ENCODE results near the gene MYMK. TPM values are rescaled to one million over a fixed set of nuclear protein-coding genes. Genes with fewer than 3 reads are reported as not detected.

The MYMK gene
- total RNA-seq (23.0 TPM), polyA plus RNA-seq (ENCODE audit: insufficient read depth in 1 of 8, insufficient read length in 8 of 8, low replicate concordance in 1 of 8) (10 to 100 TPM; 48.6 to 93.0 (median 73.3) TPM)
- long read RNA-seq, donor 1, transcript MYMK-201 (5 exons, 818 nt): major isoform, 5 of 13 reads
- long read RNA-seq, donor 1, partial matches to known transcripts: 0 of 13 reads
- long read RNA-seq, donor 1, other reads (novel, unspliced or antisense): 8 of 13 reads
- long read RNA-seq, donor 2: 0 reads
- long read RNA-seq, donor 3, transcript MYMK-201 (5 exons, 818 nt): major isoform, 6 of 24 reads
- long read RNA-seq, donor 3, partial matches to known transcripts: 0 of 24 reads
- long read RNA-seq, donor 3, other reads (novel, unspliced or antisense): 18 of 24 reads
- long read RNA-seq, donor 4, transcript MYMK-201 (5 exons, 818 nt): major isoform, 5 of 13 reads
- long read RNA-seq, donor 4, partial matches to known transcripts: 0 of 13 reads
- long read RNA-seq, donor 4, other reads (novel, unspliced or antisense): 8 of 13 reads
- long read RNA-seq, donor 5, transcript MYMK-201 (5 exons, 818 nt): major isoform, 11 of 43 reads
- long read RNA-seq, donor 5, partial matches to known transcripts: 5 of 43 reads
- long read RNA-seq, donor 5, other reads (novel, unspliced or antisense): 27 of 43 reads
- long read RNA-seq, donor 6, partial matches to known transcripts: 5 of 20 reads
- long read RNA-seq, donor 6, other reads (novel, unspliced or antisense): 13 of 20 reads
- long read RNA-seq, donor 7, transcript MYMK-201 (5 exons, 818 nt): major isoform, 13 of 20 reads
- long read RNA-seq, donor 7, partial matches to known transcripts: 0 of 20 reads
- long read RNA-seq, donor 7, other reads (novel, unspliced or antisense): 7 of 20 reads
- long read RNA-seq, donor 8, transcript MYMK-201 (5 exons, 818 nt): major isoform, 8 of 15 reads
- long read RNA-seq, donor 8, partial matches to known transcripts: 0 of 15 reads
- long read RNA-seq, donor 8, other reads (novel, unspliced or antisense): 7 of 15 reads
- long read RNA-seq, donor 9, transcript MYMK-201 (5 exons, 818 nt): major isoform, 6 of 17 reads
- long read RNA-seq, donor 9, partial matches to known transcripts: 5 of 17 reads
- long read RNA-seq, donor 9, other reads (novel, unspliced or antisense): 6 of 17 reads
- long read RNA-seq, donor 10, partial matches to known transcripts: 0 of 13 reads
- long read RNA-seq, donor 10, other reads (novel, unspliced or antisense): 9 of 13 reads
- long read RNA-seq, donor 11, partial matches to known transcripts: 0 of 14 reads
- long read RNA-seq, donor 11, other reads (novel, unspliced or antisense): 11 of 14 reads

- peaks cover 85% of the 10 kb centered on the region for H3K4me1 ChIP-seq (ENCODE audit: control insufficient read depth, insufficient read depth, low read length)
- H3K9me3 ChIP-seq (replicated peaks; ENCODE audit: control insufficient read depth, low read depth, low read length): no peaks in the 10 kb centered on the region
- H3K27me3 ChIP-seq (ENCODE audit: control insufficient read depth, insufficient read depth, low read length): peaks cover 5% of the 10 kb centered on the region
- peak within 1 kb of the TSS; percentile 44 for H3K4me3 ChIP-seq (ENCODE audit: low read length)
- peak within 1 kb of the TSS; percentile 90 for H3K27ac ChIP-seq (ENCODE audit: low read length)
- DNase-seq: peak; percentile 55
- H3K36me3 ChIP-seq (ENCODE audit: control insufficient read depth, insufficient read depth, low read length): no peaks in the 10 kb centered on the region
- 91% methylated on average over 13 of the region's 17 CpGs for WGBS (ENCODE audit: insufficient coverage)
Measured at GRCh38 chr9:133524679-133525228, at the start of gene MYMK. Gene MYMK (minus strand): TSS chr9:133524959. CDS start chr9:133524844, 115 bp downstream.

DNA sequence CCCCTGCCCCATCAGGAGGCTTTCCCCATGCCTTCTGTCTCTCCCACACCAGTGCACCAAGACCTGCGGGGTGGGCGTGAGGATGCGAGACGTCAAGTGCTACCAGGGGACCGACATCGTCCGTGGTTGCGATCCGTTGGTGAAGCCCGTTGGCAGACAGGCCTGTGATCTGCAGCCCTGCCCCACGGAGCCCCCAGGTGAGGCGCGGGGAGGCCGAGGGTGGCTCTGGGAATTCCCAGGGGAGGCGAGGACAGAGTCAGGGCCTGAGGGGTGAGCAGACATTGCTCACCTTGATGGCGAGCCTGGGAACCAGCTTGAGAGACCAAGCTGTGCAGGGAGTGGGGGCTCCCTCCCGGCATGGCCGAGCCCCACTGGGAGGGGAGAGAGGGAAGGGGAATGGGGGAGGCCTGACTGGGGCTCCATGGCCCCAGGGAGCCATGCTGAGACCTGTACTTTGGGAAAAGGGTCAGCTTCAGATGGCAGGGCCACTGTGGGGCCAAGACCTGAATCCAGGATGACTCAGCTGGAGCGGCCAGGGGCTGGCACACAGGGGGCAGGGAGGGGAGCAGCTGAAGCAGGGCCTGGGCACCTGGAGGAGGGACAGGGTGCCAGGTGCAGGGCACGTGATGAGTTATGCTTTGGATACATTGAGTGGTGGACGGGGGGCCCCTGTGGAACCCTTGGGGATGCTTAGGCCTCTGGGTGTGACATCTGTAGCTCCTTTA lies 49.2 kb upstream of the MYMK start:
- peaks cover 60% of the 10 kb centered on the region for H3K4me1 ChIP-seq (ENCODE audit: control insufficient read depth, insufficient read depth, low read length)
- H3K9me3 ChIP-seq (replicated peaks; ENCODE audit: control insufficient read depth, low read depth, low read length): no peaks in the 10 kb centered on the region
- WGBS (ENCODE audit: insufficient coverage): 91% methylated on average over 21 of the region's 21 CpGs
- H3K27me3 ChIP-seq (ENCODE audit: control insufficient read depth, insufficient read depth, low read length): peaks cover 38% of the 10 kb centered on the region
- H3K27ac ChIP-seq (ENCODE audit: low read length): no peak overlapping the region
- H3K4me3 ChIP-seq (ENCODE audit: low read length): no peak overlapping the region
- H3K36me3 ChIP-seq (ENCODE audit: control insufficient read depth, insufficient read depth, low read length): no peaks in the 10 kb centered on the region
- no peak for DNase-seq

GRCh38 chr9:133572821-133573361 lies 48.1 kb upstream of the MYMK start:
- no peaks in the 10 kb centered on the region for H3K36me3 ChIP-seq (ENCODE audit: control insufficient read depth, insufficient read depth, low read length)
- peaks cover 30% of the 10 kb centered on the region for H3K27me3 ChIP-seq (ENCODE audit: control insufficient read depth, insufficient read depth, low read length)
- WGBS (ENCODE audit: insufficient coverage): 39% methylated on average over 12 of the region's 15 CpGs
- H3K4me1 ChIP-seq (ENCODE audit: control insufficient read depth, insufficient read depth, low read length): peaks cover 60% of the 10 kb centered on the region
- peak; percentile 75 for DNase-seq
- H3K27ac ChIP-seq (ENCODE audit: low read length): no peak overlapping the region
- H3K4me3 ChIP-seq (ENCODE audit: low read length): no peak overlapping the region
- no peaks in the 10 kb centered on the region for H3K9me3 ChIP-seq (replicated peaks; ENCODE audit: control insufficient read depth, low read depth, low read length)

DNA sequence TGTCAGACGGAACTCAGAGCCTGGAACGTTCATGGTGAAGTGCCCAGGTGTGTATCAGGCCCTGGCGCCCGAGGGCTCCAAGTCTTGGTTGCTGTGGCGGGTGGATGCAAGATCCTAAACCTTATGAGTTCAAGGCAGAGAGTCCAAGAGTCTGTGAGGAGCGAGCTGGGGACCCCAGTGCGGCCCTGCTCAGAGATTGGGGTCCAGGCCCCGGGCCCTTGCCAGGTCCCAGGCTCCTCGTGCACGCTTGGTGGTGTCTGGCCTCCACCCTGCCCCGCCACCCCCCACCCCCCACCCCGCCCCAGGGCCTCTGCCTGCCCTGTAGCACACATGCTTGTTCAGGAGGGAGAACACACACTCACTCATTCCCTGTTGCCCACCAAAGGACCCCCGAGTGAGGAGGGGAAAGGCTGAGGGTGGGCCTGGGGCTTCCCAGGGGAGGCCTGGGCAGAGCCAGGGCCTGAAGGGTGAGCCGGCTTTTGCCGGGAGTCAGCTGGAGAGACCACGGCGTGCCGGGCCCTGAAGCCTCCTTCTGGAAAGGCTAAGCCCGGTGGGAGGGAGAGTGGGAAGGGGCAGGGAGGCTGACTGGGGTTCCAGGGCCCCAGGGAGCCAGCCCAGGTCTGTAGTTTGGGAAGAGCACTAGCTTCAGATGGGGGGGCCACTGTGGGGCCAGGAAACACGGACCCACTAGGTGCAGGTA lies 47.3 kb upstream of the MYMK start:
- no peaks in the 10 kb centered on the region for H3K9me3 ChIP-seq (replicated peaks; ENCODE audit: control insufficient read depth, low read depth, low read length)
- H3K27ac ChIP-seq (ENCODE audit: low read length): no peak overlapping the region
- H3K4me3 ChIP-seq (ENCODE audit: low read length): no peak overlapping the region
- peaks cover 26% of the 10 kb centered on the region for H3K27me3 ChIP-seq (ENCODE audit: control insufficient read depth, insufficient read depth, low read length)
- 72% methylated on average over 11 of the region's 20 CpGs for WGBS (ENCODE audit: insufficient coverage)
- DNase-seq: no peak
- H3K4me1 ChIP-seq (ENCODE audit: control insufficient read depth, insufficient read depth, low read length): peaks cover 60% of the 10 kb centered on the region
- no peaks in the 10 kb centered on the region for H3K36me3 ChIP-seq (ENCODE audit: control insufficient read depth, insufficient read depth, low read length)

- no peak overlapping the region for H3K27ac ChIP-seq (ENCODE audit: low read length)
- no peak overlapping the region for H3K4me3 ChIP-seq (ENCODE audit: low read length)
- WGBS (ENCODE audit: insufficient coverage): 73% methylated on average over 7 of the region's 9 CpGs
- DNase-seq: no peak
- no peaks in the 10 kb centered on the region for H3K9me3 ChIP-seq (replicated peaks; ENCODE audit: control insufficient read depth, low read depth, low read length)
- H3K36me3 ChIP-seq (ENCODE audit: control insufficient read depth, insufficient read depth, low read length): no peaks in the 10 kb centered on the region
- peaks cover 57% of the 10 kb centered on the region for H3K4me1 ChIP-seq (ENCODE audit: control insufficient read depth, insufficient read depth, low read length)
- peaks cover 26% of the 10 kb centered on the region for H3K27me3 ChIP-seq (ENCODE audit: control insufficient read depth, insufficient read depth, low read length)
Measured at GRCh38 chr9:133571391-133571890, 46.7 kb upstream of the MYMK start.

- peaks cover 21% of the 10 kb centered on the region for H3K27me3 ChIP-seq (ENCODE audit: control insufficient read depth, insufficient read depth, low read length)
- 49% methylated on average over 13 of the region's 16 CpGs for WGBS (ENCODE audit: insufficient coverage)
- DNase-seq: no peak
- H3K4me3 ChIP-seq (ENCODE audit: low read length): no peak overlapping the region
- H3K27ac ChIP-seq (ENCODE audit: low read length): no peak overlapping the region
- no peaks in the 10 kb centered on the region for H3K36me3 ChIP-seq (ENCODE audit: control insufficient read depth, insufficient read depth, low read length)
- H3K9me3 ChIP-seq (replicated peaks; ENCODE audit: control insufficient read depth, low read depth, low read length): no peaks in the 10 kb centered on the region
- H3K4me1 ChIP-seq (ENCODE audit: control insufficient read depth, insufficient read depth, low read length): peaks cover 59% of the 10 kb centered on the region
Measured at GRCh38 chr9:133570691-133571080, 45.9 kb upstream of the MYMK start.

DNA sequence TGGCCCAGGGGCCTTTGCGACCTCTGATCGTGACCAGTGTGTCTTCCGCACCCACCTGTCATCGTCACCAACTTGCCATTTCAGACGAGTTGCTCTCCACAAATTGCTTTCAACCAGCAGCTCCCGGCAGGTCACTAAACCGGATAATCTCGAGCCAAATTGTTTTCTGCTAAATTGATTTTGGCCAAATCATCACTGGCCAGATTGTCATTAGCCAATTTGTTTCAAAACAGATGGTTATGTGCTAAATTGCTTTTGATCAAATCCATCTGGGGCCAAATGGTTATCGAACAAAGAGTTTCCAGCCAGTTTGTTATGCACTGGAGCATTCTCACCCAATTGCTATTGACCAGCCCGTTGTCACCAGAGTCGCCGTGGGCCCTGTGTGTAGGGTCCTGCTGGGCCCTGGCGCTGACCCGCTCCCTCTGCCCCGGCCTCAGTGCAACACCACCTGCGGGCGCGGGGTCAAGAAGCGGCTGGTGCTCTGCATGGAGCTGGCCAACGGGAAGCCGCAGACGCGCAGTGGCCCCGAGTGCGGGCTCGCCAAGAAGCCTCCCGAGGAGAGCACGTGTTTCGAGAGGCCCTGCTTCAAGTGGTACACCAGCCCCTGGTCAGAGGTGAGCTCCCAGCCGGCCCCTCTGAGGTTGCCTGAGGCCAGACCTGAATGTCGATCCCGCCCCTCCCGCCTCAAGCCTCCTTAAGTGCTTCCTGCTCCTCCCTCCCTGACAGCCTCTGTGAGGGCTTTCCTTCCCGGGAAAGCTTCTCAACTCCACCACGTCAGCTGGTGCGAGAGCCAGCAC lies 45.3 kb upstream of the MYMK start:
- 42% methylated on average over 36 of the region's 36 CpGs for WGBS (ENCODE audit: insufficient coverage)
- DNase-seq: no peak
- peaks cover 18% of the 10 kb centered on the region for H3K27me3 ChIP-seq (ENCODE audit: control insufficient read depth, insufficient read depth, low read length)
- H3K36me3 ChIP-seq (ENCODE audit: control insufficient read depth, insufficient read depth, low read length): no peaks in the 10 kb centered on the region
- no peak overlapping the region for H3K4me3 ChIP-seq (ENCODE audit: low read length)
- H3K27ac ChIP-seq (ENCODE audit: low read length): no peak overlapping the region
- H3K9me3 ChIP-seq (replicated peaks; ENCODE audit: control insufficient read depth, low read depth, low read length): no peaks in the 10 kb centered on the region
- H3K4me1 ChIP-seq (ENCODE audit: control insufficient read depth, insufficient read depth, low read length): peaks cover 65% of the 10 kb centered on the region

DNA sequence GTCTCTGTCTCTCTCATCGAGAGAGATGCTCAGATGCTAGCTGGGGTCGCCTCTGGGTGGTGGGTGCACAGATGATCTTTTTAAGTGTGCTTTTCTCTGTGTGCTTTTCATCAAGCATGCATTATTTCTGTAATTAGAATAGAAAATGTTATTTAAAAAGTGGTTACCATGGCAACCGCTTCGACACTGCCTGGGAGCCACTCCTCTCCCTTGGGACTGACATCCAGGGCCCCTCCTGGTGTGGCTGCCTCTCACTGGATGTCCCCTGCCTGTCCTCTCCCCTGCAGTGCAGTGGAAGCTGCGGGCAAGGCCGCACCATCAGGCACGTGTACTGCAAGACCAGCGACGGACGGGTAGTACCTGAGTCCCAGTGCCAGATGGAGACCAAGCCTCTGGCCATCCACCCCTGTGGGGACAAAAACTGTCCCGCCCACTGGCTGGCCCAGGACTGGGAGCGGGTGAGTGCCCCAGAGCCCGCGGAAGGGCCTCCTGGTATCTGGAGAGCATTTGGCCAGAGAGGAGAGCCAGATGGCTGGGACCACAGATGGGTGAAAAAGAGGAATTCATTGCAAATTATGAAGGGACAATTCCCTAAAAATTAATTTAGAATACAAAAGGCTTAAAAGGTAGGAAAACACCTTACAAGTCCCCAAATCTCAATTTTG lies 44.5 kb upstream of the MYMK start:
- no peak for DNase-seq
- Histone ChIP-seq H3K4me1 (ENCODE audit: control insufficient read depth, insufficient read depth, low read length) (peaks cover 62% of the 10 kb centered on the region), H3K36me3 (ENCODE audit: control insufficient read depth, insufficient read depth, low read length) (no peaks in the 10 kb centered on the region), H3K27me3 (ENCODE audit: control insufficient read depth, insufficient read depth, low read length) (peaks cover 24% of the 10 kb centered on the region), H3K4me3 (ENCODE audit: low read length) (no peak overlapping the region), H3K9me3 (replicated peaks; ENCODE audit: control insufficient read depth, low read depth, low read length) (no peaks in the 10 kb centered on the region), H3K27ac (ENCODE audit: low read length) (no peak overlapping the region)
- 88% methylated on average over 6 of the region's 14 CpGs for WGBS (ENCODE audit: insufficient coverage)
